GM19193 (cell line): ENCODE results near the gene PFN3.

Source experiments
- POLR2A ChIP-seq: IDR thresholded peaks from 4 replicates; pipeline ENCODE4 v1.6.1; 2011; ENCODE audit not compliant: insufficient read depth, insufficient read length; ENCODE audit errors: extremely low read depth

PFN3 gene

GRCh38 chr5:177442066-177442826 is 41.8 kb upstream of the PFN3 start:
- TF ChIP-seq POLR2A: no peak

DNA sequence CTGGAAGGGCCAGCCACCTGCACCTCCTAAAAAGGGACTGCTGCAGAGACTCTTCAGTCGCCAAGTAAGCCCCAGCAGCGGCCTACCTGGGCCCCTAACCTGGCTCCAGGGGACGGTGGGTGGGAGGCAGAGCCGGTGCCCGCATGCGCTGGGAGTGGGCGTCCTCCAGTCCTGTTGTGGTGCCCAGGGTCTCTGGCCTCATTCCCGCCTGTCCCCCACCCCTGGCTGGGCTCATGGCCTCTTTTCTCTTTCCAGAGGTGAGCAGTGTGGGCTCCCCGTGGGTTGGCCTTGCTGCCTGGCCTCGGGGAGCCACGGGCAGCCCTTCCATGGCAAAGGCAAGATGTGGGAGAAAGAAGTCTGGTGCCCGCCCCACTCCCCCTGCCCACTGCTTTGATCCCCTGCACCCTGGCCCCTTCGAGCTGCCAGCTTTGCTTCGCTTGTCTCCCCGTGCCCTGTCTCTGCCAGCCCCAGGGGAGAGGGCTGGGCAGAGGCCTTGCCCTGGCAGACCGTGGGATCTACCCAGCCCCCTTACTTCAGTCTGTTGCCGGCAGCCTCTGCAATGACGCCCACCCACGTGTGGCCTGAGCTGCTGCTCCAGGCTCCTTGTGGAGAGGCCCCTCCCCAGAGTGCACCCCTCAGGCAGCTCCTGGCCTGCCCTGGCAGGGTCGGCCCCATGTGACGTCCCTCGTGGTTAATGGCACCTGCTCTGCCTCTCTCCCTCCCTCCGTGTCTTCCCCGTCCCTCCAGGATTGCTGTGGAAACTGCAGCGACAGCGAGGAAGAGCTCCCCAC is 40.7 kb upstream of the PFN3 start:
- no peak for TF ChIP-seq POLR2A

DNA sequence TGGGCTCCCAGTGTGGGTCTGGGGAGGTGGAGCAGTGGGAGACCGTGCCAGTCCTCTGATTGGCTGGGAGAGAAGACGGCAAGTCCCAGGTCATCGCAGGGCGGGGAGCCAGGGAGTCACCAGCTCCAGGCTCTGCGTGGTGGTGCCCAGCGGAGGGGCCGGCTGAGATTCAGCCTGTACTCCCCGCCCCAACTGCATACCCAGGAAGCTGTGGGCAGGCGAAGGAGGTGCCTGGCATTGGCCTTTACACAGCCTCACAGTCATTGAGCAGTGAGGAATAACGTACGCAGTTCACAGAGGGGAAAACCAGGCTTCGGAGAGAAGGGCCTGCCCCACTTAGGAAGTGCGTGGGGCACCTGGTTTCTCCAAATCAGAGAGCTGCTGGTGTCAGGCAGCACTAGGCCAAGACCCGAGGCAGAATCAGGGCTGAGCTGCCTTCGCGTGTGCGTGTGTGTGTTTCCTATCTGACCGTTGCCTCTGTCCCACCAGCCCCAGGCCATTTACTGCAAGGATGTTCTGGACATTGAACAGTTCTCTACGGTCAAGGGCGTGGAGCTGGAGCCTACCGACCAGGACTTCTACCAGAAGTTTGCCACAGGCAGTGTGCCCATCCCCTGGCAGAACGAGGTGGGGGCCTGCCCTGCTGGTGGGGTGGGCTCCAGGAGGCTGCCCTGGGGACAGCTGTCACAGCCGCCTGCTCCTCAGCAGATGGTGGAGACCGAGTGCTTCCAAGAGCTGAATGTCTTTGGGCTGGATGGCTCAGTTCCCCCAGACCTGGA is 39.9 kb upstream of the PFN3 start:
- TF ChIP-seq POLR2A: no peak

DNA sequence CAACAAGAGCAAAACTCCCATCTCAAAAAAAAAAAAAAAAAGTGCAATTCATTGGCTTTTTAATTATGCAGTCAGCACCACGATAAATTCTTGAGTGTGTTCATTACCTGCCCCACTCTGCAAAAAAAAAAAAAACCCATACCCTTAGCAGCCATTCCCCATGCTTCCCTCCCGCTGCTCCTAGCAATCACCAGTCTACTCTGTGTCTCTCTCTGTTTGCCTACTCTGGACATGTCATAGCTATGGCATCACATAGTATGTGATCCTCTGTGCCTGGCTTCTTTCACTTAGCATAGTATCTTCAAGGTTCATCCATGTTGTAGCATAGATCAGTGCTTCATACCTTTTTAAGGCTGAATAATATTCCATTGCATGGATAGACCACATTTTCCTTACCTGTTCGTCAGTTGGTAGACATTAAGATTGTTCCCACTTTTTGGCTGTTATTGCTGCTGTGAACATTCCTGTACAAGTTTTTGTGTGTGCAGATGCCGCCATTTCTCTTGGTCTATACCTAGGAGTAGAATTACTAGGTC is 39.1 kb upstream of the PFN3 start:
- TF ChIP-seq POLR2A: no peak

- peak; percentile 39 for TF ChIP-seq POLR2A
Measured at GRCh38 chr5:177438468-177438867, 38.0 kb upstream of the PFN3 start.

- TF ChIP-seq POLR2A: no peak
Measured at GRCh38 chr5:177437623-177438022, 37.2 kb upstream of the PFN3 start.

DNA sequence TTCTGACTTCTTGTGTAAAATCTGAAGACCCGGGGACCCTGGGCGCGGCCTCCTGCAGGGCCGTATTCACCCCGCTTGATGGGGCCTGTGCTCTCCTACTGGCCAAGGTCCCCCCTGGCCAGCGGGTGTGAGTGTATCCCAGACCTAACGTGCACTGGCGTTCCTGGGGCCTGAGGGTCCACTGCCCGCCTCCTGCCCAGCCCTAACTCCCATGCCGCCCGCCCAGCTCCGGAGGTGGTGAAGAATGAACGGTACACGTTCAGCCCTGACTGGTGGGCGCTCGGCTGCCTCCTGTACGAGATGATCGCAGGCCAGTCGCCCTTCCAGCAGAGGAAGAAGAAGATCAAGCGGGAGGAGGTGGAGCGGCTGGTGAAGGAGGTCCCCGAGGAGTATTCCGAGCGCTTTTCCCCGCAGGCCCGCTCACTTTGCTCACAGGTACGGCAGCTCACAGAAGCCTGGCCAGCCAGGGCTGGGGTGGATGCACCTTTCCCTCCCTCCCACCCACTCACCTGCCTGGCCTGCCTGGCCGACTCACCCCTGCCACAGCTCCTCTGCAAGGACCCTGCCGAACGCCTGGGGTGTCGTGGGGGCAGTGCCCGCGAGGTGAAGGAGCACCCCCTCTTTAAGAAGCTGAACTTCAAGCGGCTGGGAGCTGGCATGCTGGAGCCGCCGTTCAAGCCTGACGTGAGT is 35.5 kb upstream of the PFN3 start:
- no peak for TF ChIP-seq POLR2A

- peak; percentile 5 for TF ChIP-seq POLR2A
Measured at GRCh38 chr5:177434942-177435738, 34.7 kb upstream of the PFN3 start.

- TF ChIP-seq POLR2A: no peak
Measured at GRCh38 chr5:177434437-177434836, 34.0 kb upstream of the PFN3 start.

DNA sequence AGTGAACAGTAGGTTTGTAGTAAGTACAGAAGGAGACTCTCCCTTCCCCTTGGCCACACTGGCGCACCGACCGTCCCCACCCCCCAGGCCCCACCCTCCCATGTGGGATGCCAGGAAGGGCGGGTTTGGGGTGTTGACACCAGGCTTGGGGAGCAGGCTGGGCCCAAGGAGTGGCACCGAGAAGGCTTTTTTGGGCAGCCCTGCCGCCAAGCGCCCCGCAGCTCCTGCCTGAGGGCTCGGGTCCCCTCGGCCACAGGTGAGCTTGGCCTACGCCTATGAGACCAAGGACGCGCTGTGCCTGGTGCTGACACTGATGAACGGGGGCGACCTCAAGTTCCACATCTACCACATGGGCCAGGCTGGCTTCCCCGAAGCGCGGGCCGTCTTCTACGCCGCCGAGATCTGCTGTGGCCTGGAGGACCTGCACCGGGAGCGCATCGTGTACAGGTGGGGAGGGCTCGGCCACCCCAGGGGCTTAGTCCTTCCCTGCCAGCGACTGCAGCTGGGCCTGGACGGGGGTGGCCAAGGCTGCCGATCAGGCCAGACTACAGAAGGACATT is 33.3 kb upstream of the PFN3 start:
- peak; percentile 17 for TF ChIP-seq POLR2A

GRCh38 chr5:177432839-177433657 is 32.6 kb upstream of the PFN3 start:
- no peak for TF ChIP-seq POLR2A

- no peak for TF ChIP-seq POLR2A
Measured at GRCh38 chr5:177432143-177432838, 31.8 kb upstream of the PFN3 start.
